ENCODE results near the gene UBR1. TPM values are rescaled to one million over a fixed set of nuclear protein-coding genes. Genes with fewer than 3 reads are reported as not detected.

UBR1 gene
- polyA plus RNA-seq, 1 donor from 2014 or later: 33.5 TPM

- Histone ChIP-seq H3K9me3 (ENCODE audit: low read length) (no peaks in the 10 kb centered on the region), H4K20me1 (ENCODE audit: insufficient read depth) (no peaks in the 10 kb centered on the region), H3K79me2 (replicated peaks; ENCODE audit: insufficient read depth, low read length) (no peaks in the 10 kb centered on the region), H2AFZ (ENCODE audit: low read depth, low read length) (no peak overlapping the region), H3K36me3 (ENCODE audit: insufficient read depth, low read length) (no peaks in the 10 kb centered on the region), H3K4me2 (ENCODE audit: low read length) (no peak overlapping the region), H3K27ac (ENCODE audit: low read length) (no peak overlapping the region), H3F3A (ENCODE audit: insufficient read depth, low read length, poor library complexity, severe bottlenecking) (no peaks in the 10 kb centered on the region), H3K27me3 (ENCODE audit: insufficient read depth, low read depth, low read length) (no peaks in the 10 kb centered on the region), H3K4me3 (ENCODE audit: low read length) (no peak overlapping the region), H3K9me2 (ENCODE audit: insufficient read depth, low read length) (no peaks in the 10 kb centered on the region), H3K9ac (ENCODE audit: low read length) (no peak overlapping the region)
- TF ChIP-seq, protein P1, sequence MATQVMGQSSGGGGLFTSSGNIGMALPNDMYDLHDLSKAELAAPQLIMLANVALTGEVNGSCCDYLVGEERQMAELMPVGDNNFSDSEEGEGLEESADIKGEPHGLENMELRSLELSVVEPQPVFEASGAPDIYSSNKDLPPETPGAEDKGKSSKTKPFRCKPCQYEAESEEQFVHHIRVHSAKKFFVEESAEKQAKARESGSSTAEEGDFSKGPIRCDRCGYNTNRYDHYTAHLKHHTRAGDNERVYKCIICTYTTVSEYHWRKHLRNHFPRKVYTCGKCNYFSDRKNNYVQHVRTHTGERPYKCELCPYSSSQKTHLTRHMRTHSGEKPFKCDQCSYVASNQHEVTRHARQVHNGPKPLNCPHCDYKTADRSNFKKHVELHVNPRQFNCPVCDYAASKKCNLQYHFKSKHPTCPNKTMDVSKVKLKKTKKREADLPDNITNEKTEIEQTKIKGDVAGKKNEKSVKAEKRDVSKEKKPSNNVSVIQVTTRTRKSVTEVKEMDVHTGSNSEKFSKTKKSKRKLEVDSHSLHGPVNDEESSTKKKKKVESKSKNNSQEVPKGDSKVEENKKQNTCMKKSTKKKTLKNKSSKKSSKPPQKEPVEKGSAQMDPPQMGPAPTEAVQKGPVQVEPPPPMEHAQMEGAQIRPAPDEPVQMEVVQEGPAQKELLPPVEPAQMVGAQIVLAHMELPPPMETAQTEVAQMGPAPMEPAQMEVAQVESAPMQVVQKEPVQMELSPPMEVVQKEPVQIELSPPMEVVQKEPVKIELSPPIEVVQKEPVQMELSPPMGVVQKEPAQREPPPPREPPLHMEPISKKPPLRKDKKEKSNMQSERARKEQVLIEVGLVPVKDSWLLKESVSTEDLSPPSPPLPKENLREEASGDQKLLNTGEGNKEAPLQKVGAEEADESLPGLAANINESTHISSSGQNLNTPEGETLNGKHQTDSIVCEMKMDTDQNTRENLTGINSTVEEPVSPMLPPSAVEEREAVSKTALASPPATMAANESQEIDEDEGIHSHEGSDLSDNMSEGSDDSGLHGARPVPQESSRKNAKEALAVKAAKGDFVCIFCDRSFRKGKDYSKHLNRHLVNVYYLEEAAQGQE (IDR thresholded peaks at IDR 0.05; ENCODE audit: borderline replicate concordance): no peak
- TF ChIP-seq POLR2AphosphoS5 (IDR thresholded peaks at IDR 0.05): no peak
- TF ChIP-seq MXI1 (conservative IDR thresholded peaks at IDR 0.05; ENCODE audit: poor library complexity, severe bottlenecking): no peak
Measured at GRCh38 chr15:43143203-43143941, 37.5 kb upstream of the UBR1 start.

DNA sequence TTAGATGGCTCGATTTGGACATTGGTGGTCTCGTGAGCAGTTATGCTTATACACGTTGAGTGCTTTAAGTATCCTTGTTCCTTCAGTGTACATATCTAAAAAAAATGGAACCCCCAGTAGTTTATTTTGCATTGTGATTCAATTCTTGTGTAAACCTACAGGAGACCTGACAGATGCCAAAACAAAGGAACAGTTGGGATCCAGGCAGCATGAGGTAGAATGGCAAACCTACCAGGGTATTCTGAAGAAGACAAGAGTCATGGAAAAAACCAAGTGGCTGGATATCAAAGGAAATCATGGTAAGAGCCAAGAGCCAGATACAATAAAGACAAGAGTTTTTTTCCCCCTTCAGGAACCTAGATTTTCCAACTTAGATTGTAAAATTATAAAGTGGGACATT, 29.5 kb upstream of the UBR1 start:
- H2AFZ ChIP-seq (ENCODE audit: low read depth, low read length): no peak overlapping the region
- no peak overlapping the region for H3K4me2 ChIP-seq (ENCODE audit: low read length)
- no peak overlapping the region for H3K4me3 ChIP-seq (ENCODE audit: low read length)
- H3K36me3 ChIP-seq (ENCODE audit: insufficient read depth, low read length): no peaks in the 10 kb centered on the region
- no peak overlapping the region for H3K9ac ChIP-seq (ENCODE audit: low read length)
- peaks cover 16% of the 10 kb centered on the region for H3K27me3 ChIP-seq (ENCODE audit: insufficient read depth, low read depth, low read length)
- TF ChIP-seq POLR2AphosphoS5 (IDR thresholded peaks at IDR 0.05) (no peak), RAD21 (conservative IDR thresholded peaks at IDR 0.05) (no peak), EP300 (conservative IDR thresholded peaks at IDR 0.05; ENCODE audit: poor library complexity, severe bottlenecking) (no peak), SMC3 (conservative IDR thresholded peaks at IDR 0.05; ENCODE audit: poor library complexity) (no peak), EZH2 (IDR thresholded peaks at IDR 0.05; ENCODE audit: borderline replicate concordance, insufficient read depth, low read length, poor library complexity, severe bottlenecking) (no peak), MXI1 (conservative IDR thresholded peaks at IDR 0.05; ENCODE audit: poor library complexity, severe bottlenecking) (no peak), TAF1 (IDR thresholded peaks at IDR 0.05; ENCODE audit: low read depth) (no peak)
- TF ChIP-seq, protein P2, sequence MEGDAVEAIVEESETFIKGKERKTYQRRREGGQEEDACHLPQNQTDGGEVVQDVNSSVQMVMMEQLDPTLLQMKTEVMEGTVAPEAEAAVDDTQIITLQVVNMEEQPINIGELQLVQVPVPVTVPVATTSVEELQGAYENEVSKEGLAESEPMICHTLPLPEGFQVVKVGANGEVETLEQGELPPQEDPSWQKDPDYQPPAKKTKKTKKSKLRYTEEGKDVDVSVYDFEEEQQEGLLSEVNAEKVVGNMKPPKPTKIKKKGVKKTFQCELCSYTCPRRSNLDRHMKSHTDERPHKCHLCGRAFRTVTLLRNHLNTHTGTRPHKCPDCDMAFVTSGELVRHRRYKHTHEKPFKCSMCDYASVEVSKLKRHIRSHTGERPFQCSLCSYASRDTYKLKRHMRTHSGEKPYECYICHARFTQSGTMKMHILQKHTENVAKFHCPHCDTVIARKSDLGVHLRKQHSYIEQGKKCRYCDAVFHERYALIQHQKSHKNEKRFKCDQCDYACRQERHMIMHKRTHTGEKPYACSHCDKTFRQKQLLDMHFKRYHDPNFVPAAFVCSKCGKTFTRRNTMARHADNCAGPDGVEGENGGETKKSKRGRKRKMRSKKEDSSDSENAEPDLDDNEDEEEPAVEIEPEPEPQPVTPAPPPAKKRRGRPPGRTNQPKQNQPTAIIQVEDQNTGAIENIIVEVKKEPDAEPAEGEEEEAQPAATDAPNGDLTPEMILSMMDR (IDR thresholded peaks at IDR 0.05; ENCODE audit: poor library complexity, severe bottlenecking): no peak
- TF ChIP-seq, protein P1 (IDR thresholded peaks at IDR 0.05; ENCODE audit: borderline replicate concordance): no peak
- no peak overlapping the region for H3K27ac ChIP-seq (ENCODE audit: low read length)
- H3K9me3 ChIP-seq (ENCODE audit: low read length): no peaks in the 10 kb centered on the region
- H3F3A ChIP-seq (ENCODE audit: insufficient read depth, low read length, poor library complexity, severe bottlenecking): no peaks in the 10 kb centered on the region
- no peaks in the 10 kb centered on the region for H3K9me2 ChIP-seq (ENCODE audit: insufficient read depth, low read length)
- no peaks in the 10 kb centered on the region for H4K20me1 ChIP-seq (ENCODE audit: insufficient read depth)
- no peaks in the 10 kb centered on the region for H3K79me2 ChIP-seq (replicated peaks; ENCODE audit: insufficient read depth, low read length)
